T-helper 9 cell (primary cell): Measurements from ENCODE around the gene MAP1LC3B.

ENCODE experiments used
- DNase-seq: peaks from one replicate; pipeline ENCODE4 v3.0.0-alpha.2; 2020

MAP1LC3B gene

DNA sequence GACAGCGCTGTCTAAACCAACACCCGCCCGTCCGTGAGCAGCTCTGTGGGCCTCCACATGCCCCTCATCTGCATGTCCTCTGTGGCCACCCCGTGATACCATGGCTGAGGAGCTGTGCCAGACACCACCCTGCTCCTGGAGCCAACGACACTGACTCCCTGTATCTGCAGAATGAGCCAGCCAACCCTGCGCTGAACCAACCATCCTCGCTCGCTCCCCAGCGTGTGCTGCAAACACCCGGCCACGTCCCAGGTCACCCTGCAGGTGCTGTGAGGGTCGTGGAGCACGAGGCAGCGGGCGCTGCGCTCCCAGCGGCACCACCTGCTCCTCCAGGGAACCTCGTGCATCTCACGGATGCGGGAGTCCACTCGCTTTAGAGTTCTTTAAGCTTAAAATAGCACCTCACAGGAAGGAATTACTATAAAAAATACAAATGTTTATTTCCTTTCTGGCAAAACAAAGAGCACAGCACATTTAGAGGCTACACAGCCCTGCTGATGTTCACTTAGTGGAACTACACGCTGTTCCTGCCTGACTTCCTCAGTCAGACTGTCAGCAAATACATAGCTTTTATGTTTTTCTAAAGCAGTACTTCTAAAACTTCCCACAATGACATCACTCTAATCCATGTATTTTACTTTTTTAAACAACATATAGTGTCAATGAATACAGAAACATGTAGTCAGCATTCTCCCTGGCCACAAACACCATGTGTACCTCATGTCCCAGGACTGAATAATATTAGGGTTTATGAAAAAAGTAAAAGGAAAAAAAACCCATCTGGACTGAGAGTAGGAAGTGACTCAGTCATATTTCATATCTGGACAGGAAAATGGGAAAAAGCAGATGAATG lies 43.5 kb downstream of the MAP1LC3B start:
- DNase-seq = no peak

- no peak for DNase-seq
Observed at GRCh38 chr16:87436225-87437172, 44.4 kb downstream of the MAP1LC3B start.

DNA sequence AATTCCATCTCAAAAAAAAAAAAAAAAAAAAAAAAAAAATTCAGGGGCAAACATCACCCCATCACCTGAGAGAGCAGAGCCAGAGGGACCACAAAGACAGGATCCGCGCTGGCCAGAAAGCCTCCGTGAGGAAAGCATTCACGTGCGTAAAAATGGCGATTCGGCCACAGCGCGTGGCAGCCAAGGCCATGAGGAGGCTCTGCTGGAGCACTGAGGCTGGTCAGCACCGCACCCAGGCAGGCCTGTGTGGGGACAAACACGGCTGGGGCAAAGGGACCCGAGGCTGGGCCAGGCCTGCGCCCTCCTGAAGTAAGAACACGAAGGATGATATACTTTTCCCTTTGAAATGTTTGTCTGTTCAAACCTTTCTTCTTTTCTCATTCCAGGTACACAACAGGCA lies 45.2 kb downstream of the MAP1LC3B start:
- DNase-seq = no peak

DNA sequence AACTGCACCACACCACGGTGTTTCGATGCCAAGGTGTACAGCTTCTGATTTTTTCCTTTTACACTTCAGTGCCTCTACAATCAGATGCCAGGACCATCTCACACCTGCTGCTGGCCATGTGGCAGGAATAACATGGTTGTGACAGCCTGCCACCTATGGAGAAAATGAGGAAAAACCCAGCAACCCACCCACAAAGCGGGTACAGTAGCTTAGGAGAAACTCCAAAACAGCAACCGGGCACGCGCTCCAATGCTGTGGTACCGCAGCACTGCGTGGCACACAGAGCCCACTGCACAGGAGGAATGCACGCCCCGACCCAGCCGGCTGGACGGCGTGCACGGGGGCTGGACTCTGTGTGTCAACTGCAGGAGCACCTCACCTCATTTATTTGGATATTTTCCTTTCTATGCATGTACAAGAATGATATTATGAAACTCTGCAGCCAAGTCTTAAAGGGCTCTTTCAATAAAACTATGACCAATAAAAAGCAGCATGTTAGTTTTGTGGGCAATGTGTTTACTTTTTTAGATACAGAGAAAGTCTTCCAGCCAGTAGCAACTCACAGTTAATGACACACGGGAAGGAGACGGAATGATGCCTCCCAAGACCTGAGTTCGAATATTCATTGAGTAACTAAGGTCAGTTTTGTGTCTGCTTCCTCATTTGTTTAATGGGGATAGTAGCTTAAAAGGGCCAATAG lies 45.9 kb downstream of the MAP1LC3B start:
- DNase-seq = no peak

DNA sequence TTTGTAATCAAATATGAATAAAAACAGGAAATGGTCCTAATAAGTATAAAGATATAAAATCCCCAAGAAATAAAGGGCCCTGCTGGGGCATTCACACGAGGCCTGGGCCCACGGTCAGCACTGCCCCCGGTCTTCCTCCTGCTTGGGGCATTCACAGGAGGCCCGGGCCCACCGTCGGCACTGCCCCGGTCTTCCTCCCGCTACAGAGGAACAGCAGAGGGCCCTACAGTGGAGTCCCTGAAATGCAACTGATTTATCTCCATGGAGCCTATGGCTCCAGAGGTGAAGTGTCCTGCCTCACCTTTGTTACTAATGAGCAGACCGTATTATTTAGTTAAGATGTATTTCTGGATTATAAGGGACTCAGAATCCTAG lies 46.5 kb downstream of the MAP1LC3B start:
- DNase-seq = no peak

GRCh38 chr16:87439926-87440325 lies 47.8 kb downstream of the MAP1LC3B start:
- DNase-seq = no peak

GRCh38 chr16:87441886-87442580 lies 49.9 kb downstream of the MAP1LC3B start:
- DNase-seq = no peak

GRCh38 chr16:87442581-87442966 lies 50.4 kb downstream of the MAP1LC3B start:
- no peak for DNase-seq

DNA sequence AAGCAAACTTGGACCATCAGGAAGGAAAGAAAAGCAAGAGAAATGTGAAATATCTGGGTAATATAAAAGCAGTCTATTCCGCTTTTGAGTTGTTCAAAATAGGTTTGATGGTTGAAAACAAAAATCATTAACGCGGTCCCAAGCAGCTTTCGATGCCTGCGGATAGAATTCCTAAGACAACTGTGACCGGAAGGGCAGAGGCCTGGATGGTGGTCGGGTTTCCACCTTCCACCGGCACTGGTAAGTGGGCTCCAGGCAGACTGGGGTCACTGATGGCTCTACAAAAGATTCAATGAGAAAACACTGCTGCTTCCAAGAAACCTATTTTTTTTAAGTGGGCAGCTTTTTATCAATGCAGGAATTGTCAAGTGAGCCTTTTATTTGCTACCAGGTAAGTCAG lies 50.9 kb downstream of the MAP1LC3B start:
- no peak for DNase-seq

DNA sequence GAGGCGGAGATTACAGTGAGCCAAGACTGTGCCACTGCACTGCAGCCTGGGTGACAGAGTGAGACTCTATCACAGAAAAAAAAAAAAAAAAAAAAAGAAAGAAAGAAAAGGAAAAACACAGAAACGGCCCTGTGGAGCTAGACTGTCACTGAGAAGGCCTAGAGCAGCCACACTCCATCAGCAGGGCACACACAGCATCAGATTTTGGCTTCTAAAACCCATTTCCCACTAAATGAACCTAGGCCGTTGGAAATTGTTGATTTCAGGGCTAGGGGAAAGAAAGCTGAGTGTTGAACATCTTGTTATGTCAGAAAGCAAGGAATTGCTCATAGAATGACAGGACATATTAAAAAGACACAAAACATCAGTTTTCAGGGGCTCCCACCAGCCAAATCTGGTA lies 51.8 kb downstream of the MAP1LC3B start:
- DNase-seq = no peak

- no peak for DNase-seq
Observed at GRCh38 chr16:87445486-87445885, 53.4 kb downstream of the MAP1LC3B start.

DNA sequence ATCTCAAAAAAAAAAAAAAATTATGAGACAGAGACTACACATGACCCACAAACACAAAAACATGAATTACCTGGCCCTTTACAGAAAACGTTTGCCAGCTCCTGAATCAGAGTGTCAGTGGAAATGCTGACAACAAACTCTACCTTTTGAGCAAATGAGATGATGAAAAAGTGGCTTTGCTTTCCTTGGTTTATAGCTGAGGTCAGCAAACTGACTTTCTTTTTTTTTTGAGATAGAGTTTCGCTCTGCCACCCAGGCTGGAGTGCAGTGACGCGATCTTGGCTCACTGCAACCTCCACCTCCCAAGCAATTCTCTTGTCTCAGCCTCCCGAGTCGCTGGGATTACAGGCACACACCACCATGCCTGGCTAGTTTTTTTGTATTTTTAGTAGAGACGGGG lies 54.3 kb downstream of the MAP1LC3B start:
- DNase-seq = no peak

GRCh38 chr16:87447323-87447722 lies 55.2 kb downstream of the MAP1LC3B start:
- no peak for DNase-seq

GRCh38 chr16:87448866-87449265 lies 56.7 kb downstream of the MAP1LC3B start:
- DNase-seq = no peak

DNA sequence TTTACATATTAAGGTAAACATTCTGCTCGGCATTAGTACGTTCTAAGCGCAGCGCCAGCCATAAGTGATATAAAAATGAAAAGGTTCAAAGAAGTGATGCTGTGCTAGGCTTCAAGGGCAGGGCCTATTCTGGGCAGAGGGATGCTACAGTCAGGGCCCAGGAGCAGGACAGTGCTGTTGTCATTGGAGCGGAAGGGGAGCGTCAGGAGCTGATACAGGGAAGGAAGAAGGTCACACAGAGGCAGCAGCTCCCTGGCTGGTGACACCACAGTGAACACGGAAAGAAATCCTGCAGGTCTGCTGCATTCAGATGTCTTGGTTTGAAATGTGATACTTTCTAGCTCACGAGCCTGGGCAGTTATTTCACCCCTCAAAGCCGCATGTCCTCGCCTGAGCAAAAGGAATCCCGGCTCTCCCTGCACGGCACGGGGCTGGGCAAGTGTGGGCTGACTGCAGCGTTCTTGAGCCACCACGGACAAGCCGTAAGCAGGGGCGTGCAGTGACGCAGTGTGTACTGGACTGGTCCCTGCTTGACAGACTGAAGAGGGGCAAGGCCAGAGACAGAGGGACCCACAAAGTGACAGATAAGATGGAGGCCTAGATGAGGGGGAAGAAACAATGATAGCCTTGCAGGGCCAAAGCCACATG lies 59.6 kb downstream of the MAP1LC3B start:
- DNase-seq = no peak

GRCh38 chr16:87453326-87453725 lies 61.2 kb downstream of the MAP1LC3B start:
- no peak for DNase-seq
